NCI-H446 (cell line): ENCODE results near the gene CAMKK2.

Experiments
- DNase-seq, 2 experiments: peaks; one replicate each; lab custom pipeline; 2025; lab: John Stamatoyannopoulos, UW

Gene CAMKK2

DNA sequence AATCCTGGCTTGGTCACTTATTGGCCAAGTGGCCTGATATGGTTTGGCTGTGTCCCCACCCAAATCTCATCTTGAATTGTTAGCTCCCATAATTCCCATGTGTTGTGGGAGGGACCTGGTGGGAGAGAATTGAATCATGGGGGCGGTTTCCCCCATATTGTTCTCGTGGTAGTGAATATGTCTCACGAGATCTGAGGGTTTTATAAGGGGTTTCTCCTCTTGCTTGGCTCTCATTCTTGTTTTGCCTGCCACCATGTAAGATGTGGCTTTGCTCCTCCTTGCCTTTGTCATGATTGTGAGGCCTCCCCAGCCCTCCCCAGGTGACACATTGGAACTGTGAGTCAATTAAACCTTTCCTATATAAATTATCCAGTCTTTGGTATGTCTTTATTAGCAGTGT, 105.4 kb downstream of the CAMKK2 start:
- DNase-seq, result no peak

- DNase-seq, result no peak
Measured at GRCh38 chr12:121190523-121191031, 105.9 kb downstream of the CAMKK2 start.

- DNase-seq, result no peak
Measured at GRCh38 chr12:121189619-121190155, 106.8 kb downstream of the CAMKK2 start.

GRCh38 chr12:121189131-121189530, 107.4 kb downstream of the CAMKK2 start:
- DNase-seq, result no peak

DNA sequence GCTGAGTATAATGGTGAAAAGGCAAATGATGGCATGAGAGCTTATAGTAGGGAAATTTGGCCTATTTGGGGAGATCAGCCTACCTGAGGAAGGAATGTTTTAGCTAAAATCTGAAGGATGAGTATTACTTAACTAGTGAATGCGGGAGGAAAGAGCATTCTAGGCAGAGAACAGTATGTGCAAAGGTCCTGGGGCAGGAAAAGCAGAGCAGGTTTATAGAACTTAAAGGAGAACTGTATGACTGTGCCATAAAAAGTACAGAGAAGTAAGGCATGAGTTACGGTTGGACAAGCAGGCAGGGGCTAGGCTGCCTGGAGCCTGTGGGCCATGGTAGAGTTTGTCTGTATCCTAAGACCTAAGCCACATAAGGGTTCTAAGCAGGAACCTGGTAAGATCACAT, 108.3 kb downstream of the CAMKK2 start:
- no peak for DNase-seq
